GM12801 (cell line): Measurements from ENCODE around the gene OR4D9.

ENCODE experiments used
- TF ChIP-seq, protein P1 (sequence below): IDR thresholded peaks from one replicate; pipeline ENCODE4 v1.5.1; 2011; ENCODE audit warnings: control low read depth; ENCODE audit not compliant: insufficient read length; ENCODE audit errors: extremely low read depth

The OR4D9 gene

DNA sequence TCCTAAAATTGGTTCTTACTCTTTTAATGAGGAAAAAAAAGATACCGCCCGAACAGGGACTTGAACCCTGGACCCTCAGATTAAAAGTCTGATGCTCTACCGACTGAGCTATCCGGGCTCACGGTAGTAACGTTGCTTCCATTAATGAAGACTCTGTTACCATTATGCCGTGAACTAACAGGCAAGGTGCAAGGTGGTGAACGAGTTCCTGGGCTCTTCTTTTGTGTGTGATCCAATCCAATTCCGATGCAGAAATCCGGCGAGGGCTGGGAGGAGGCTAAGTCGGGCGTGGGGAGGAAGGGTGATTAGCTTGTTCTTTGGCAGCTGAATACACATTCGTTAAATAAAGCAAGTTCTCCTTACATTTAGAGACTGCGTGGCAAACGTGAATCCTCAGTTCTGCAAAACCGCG is 49.0 kb downstream of the OR4D9 start:
- TF ChIP-seq, protein P1, sequence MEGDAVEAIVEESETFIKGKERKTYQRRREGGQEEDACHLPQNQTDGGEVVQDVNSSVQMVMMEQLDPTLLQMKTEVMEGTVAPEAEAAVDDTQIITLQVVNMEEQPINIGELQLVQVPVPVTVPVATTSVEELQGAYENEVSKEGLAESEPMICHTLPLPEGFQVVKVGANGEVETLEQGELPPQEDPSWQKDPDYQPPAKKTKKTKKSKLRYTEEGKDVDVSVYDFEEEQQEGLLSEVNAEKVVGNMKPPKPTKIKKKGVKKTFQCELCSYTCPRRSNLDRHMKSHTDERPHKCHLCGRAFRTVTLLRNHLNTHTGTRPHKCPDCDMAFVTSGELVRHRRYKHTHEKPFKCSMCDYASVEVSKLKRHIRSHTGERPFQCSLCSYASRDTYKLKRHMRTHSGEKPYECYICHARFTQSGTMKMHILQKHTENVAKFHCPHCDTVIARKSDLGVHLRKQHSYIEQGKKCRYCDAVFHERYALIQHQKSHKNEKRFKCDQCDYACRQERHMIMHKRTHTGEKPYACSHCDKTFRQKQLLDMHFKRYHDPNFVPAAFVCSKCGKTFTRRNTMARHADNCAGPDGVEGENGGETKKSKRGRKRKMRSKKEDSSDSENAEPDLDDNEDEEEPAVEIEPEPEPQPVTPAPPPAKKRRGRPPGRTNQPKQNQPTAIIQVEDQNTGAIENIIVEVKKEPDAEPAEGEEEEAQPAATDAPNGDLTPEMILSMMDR = no peak

DNA sequence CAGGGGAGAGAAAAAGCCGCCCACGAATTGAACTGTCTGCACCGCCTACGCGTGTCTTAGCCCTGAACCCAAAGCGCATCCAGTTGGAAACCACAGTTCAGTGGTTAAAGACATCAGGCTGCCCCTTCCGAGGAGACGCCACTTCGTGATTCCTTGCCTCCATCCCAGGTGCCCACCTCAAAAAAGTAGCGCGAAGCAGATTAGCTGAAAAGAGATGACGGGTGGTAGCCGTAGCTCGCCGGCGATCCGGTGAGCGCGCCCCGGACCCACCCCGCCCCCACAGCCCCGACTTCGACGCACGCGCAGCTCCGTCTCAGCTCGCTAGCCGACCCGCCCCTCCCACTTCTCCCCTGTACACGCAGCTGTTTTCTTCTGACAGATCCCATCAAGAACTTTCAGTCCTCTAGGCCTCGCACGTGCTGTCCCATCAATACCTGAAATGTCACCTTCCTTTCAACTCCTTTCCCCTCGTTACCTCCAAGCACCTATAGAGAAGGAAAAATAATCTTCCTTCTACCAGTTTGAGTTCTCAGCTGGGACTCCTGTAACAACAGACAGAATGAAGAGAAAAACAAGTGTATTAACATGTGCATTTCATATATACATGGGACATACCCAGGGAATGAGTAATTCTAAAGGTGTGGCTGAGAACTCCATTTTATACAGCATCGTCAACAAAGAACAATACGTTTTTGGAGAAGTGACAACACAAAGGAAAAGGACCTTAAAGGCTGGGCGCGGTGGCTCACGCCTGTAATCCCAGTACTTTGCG is 49.5 kb downstream of the OR4D9 start:
- TF ChIP-seq, protein P1 = no peak

DNA sequence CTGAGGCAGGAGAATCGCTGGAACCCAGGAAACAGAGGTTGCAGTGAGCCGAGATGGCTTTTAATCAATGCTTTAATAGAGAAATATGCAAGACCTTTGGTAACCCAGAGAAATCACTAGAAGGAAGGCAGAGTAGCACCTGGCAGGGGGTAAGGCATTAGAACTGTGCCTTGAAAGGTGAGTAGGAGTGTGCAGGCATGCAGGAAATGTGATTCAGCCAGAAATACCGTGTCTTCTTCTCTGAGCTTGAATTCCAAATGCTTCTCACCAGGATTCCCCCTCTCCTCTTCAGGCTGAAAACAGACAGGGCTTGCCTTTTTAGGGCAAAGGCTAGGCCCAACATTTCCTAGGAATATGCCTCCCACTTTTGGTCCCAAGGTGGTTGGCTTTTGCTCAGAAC is 51.0 kb downstream of the OR4D9 start:
- TF ChIP-seq, protein P1 = no peak
